Right lobe of liver (tissue), 6 donors: ENCODE data around the gene ADAMTSL5. TPM values are rescaled to one million over a fixed set of nuclear protein-coding genes. Genes with fewer than 3 reads are reported as not detected.

Experiments
- ATAC-seq, 4 donors: fragments of 200-7000 bp; cut with Tn5 transposase; one replicate each; pipeline ENCODE4 v1.9.1; 2020; ENCODE audit warnings: mild to moderate bottlenecking in 4 of 4, moderate library complexity in 4 of 4
- DNase-seq, 3 donors: peaks; one replicate each; pipeline ENCODE4 v3.0.0-alpha.2; 2020
- H3K27ac ChIP-seq, 3 donors: fragments of 200-600 bp; one replicate each; pipeline ENCODE4 v1.8.0; 2022
- H3K27me3 ChIP-seq, 2 donors: fragments of 200-600 bp; one replicate each; pipeline ENCODE4 v1.8.0; 2022
- H3K36me3 ChIP-seq, 4 donors: fragments of 200-600 bp; sonication (generic) in 1 of 4; one replicate each; pipeline versions ENCODE4 v1.5.1 to v1.8.0; 2017 to 2022; ENCODE audit warnings: control low read depth in 1 of 4
- H3K4me1 ChIP-seq, 4 donors: fragments of 200-600 bp; sonication (generic) in 1 of 4; one replicate each; pipeline versions ENCODE4 v1.5.1 to v1.8.0; 2017 to 2022; ENCODE audit warnings: control low read depth in 1 of 4
- H3K4me3 ChIP-seq, 3 donors: fragments of 200-600 bp; one replicate each; pipeline ENCODE4 v1.8.0; 2022
- H3K9me3 ChIP-seq, 4 donors: fragments of 200-600 bp; sonication (generic) in 1 of 4; one replicate each; pipeline versions ENCODE4 v1.5.1 to v1.8.0; 2017 to 2022; ENCODE audit warnings: control low read depth in 1 of 4
- POLR2A ChIP-seq: fragments of 450-650 bp; IDR thresholded peaks from one replicate; pipeline ENCODE4 v1.6.1; 2017; ENCODE audit warnings: antibody characterized with exemption, mild to moderate bottlenecking
- WGBS: methylation state at CpG from one replicate; pipeline ENCODE4 v1.1.6; 2018; ENCODE audit warnings: low coverage, low lambda C conversion rate; ENCODE audit not compliant: insufficient coverage; ENCODE audit errors: missing lambda C conversion rate; 5-methylcytosine and 5-hydroxymethylcytosine counted together
- intact Hi-C, 2 donors: fragments of 100-400 bp; cut with DNase I; formaldehyde crosslinking; loops; one replicate each; pipeline versions ENCODE4 v1.11.2 to v1.14.1; 2022
- total RNA-seq, 6 experiments: library from RNA; depleted of rRNA in 2 of 6; stranded (reverse); fragments of >200 nt in 2 of 6; fragmentation: NEBNext Ultra II Directional in 3 of 6; extraction: Animal tissue kit (Norgen Biotek cat#: 25700) in 3 of 6; gene quantifications; one replicate each; pipeline versions ENCODE4 v1.1.0 to v1.2.4, GENCODE V29; 2016 to 2023
- TF ChIP-seq, protein P1 (sequence below), 4 donors: fragments of 200-600 bp in 3 of 4; fragments of 450-650 bp in 1 of 4; IDR thresholded peaks; one replicate each; pipeline versions ENCODE4 v1.5.1 to v1.8.0; 2016 to 2022; ENCODE audit warnings: antibody characterized with exemption in 4 of 4, mild to moderate bottlenecking in 2 of 4
- donor health status: DM: no; HTN: yes; CAD: no.
- donor health status: DM: no; HTN: no; CAD: no.
- donor health status: DM: no; HTN: no; CAD: no.
- donor health status: DM: no; HTN: yes; CAD: no.
- donor health status: DM: no; HTN: yes; CAD: no.

ADAMTSL5 gene
- total RNA-seq, 6 experiments from 2014 or later: 1.8 to 6.9 (median 4.5) TPM

DNA sequence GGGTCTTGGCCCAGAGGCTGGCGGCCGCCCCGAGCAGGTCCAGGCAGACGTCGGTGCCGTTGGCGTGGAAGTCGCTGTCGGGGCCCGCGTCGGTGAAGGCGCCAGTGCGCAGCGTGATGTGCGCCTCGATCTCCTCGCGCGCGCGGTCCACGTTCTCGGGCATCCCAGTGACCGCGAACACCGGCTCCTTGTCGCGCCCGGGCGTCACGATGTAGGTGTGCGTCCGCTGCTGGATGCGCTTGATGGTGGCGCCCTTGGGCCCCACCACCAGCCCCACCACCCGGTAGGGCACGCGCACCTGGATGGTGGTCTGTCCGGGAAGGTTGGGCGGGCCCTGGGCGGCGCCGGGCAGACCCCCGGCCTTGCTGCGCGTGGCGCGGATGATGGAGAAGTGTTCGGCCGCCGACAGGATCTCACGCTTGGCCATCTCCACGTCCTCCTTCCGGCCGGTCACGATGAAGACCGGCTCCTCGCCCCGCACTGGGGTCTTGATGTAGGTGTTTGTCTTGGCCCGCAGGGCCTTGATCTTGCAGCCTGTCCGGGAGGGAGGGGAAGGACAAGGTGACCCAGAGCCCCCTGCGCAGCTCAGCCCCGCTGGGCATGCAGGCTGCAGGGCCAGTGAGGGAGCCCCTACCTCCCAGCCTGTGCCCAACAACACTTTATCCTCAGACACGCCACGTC is 43.7 kb upstream of the ADAMTSL5 start:
- TF ChIP-seq, protein P1, sequence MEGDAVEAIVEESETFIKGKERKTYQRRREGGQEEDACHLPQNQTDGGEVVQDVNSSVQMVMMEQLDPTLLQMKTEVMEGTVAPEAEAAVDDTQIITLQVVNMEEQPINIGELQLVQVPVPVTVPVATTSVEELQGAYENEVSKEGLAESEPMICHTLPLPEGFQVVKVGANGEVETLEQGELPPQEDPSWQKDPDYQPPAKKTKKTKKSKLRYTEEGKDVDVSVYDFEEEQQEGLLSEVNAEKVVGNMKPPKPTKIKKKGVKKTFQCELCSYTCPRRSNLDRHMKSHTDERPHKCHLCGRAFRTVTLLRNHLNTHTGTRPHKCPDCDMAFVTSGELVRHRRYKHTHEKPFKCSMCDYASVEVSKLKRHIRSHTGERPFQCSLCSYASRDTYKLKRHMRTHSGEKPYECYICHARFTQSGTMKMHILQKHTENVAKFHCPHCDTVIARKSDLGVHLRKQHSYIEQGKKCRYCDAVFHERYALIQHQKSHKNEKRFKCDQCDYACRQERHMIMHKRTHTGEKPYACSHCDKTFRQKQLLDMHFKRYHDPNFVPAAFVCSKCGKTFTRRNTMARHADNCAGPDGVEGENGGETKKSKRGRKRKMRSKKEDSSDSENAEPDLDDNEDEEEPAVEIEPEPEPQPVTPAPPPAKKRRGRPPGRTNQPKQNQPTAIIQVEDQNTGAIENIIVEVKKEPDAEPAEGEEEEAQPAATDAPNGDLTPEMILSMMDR (IDR thresholded peaks at IDR 0.05): no peak
- no peak for TF ChIP-seq POLR2A
- Histone ChIP-seq H3K9me3 (no peaks in the 10 kb centered on the region), H3K4me3 (no peak overlapping the region), H3K4me1 (no peaks in the 10 kb centered on the region), H3K36me3 (no peaks in the 10 kb centered on the region), H3K27ac (no peak overlapping the region), H3K27me3 (no peaks in the 10 kb centered on the region)
- 96% methylated on average over 26 of the region's 66 CpGs for WGBS
- DNase-seq: no peak
- no peak for ATAC-seq
- intact Hi-C loops: loop anchor here (10.0 kb wide), 2 partner anchors 118 to 228 kb away; no protein-coding TSS in a partner anchor

GRCh38 chr19:1555487-1556389 is 42.9 kb upstream of the ADAMTSL5 start:
- Histone ChIP-seq H3K9me3 (no peaks in the 10 kb centered on the region), H3K27me3 (no peaks in the 10 kb centered on the region), H3K4me1 (no peaks in the 10 kb centered on the region), H3K4me3 (no peak overlapping the region), H3K36me3 (no peaks in the 10 kb centered on the region), H3K27ac (no peak overlapping the region)
- 97% methylated on average over 21 of the region's 121 CpGs for WGBS
- ATAC-seq (no peak), DNase-seq (no peak)
- TF ChIP-seq, protein P1 (IDR thresholded peaks at IDR 0.05): no peak
- no peak for TF ChIP-seq POLR2A
- intact Hi-C loops: loop anchor here (10.0 kb wide), 2 partner anchors 119 to 229 kb away; no protein-coding TSS in a partner anchor

GRCh38 chr19:1554968-1555367 is 42.1 kb upstream of the ADAMTSL5 start:
- H3K36me3 ChIP-seq: no peaks in the 10 kb centered on the region
- no peaks in the 10 kb centered on the region for H3K4me1 ChIP-seq
- DNase-seq (no peak), ATAC-seq (no peak)
- H3K9me3 ChIP-seq: no peaks in the 10 kb centered on the region
- intact Hi-C loops: loop anchor here (10.0 kb wide), 2 partner anchors 120 to 230 kb away; no protein-coding TSS in a partner anchor
- H3K27me3 ChIP-seq: no peaks in the 10 kb centered on the region
- 89% methylated on average over 19 of the region's 24 CpGs for WGBS
- no peak for TF ChIP-seq POLR2A
- TF ChIP-seq, protein P1 (IDR thresholded peaks at IDR 0.05): no peak
- no peak overlapping the region for H3K4me3 ChIP-seq
- H3K27ac ChIP-seq: no peak overlapping the region

DNA sequence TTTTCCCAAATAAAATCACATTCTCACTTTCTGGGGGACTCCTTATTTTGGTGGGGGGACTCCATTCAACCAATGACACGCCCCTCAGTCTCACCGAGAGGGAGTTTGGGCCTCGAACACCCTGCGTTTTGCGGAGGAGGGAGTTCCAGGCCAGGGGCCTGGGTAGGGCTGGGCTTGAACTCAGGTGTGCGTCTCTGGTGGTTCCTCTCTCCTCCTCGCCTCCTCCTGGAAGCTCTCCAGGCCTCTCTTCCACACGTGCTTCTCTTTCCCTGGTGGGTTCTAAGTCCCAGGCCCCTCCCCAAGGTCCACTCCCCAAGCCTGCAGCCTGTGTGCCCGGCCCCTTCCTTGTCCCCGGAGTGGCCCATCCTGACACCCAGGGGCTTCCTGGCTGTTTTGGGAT is 40.6 kb upstream of the ADAMTSL5 start:
- Histone ChIP-seq H3K27me3 (no peaks in the 10 kb centered on the region), H3K4me1 (no peaks in the 10 kb centered on the region), H3K27ac (no peak overlapping the region), H3K36me3 (no peaks in the 10 kb centered on the region), H3K9me3 (no peaks in the 10 kb centered on the region), H3K4me3 (no peak overlapping the region)
- TF ChIP-seq, protein P1 (IDR thresholded peaks at IDR 0.05): no peak
- no peak for TF ChIP-seq POLR2A
- intact Hi-C loops: loop anchor here (10.0 kb wide), 2 partner anchors 121 to 231 kb away; no protein-coding TSS in a partner anchor
- ATAC-seq: no peak
- 93% methylated on average over 5 of the region's 10 CpGs for WGBS
- no peak for DNase-seq
